BLaER1 treated with 17β-estradiol and CSF1 and Interleukin-3, amounts not matched to agents 10 nM and 100 nM (cell line): ENCODE data around the gene GGT6.
A peak's percentile ranks its signal among the peaks of the same experiment; 100 is the strongest.

Experiments
- H3K27ac ChIP-seq, 11 experiments: shearing (Covaris generic); formaldehyde crosslinking; 2 replicates each; pipeline ENCODE4 v1.8.1; 2022
- H3K27me3 ChIP-seq, 11 experiments: shearing (Covaris generic); formaldehyde crosslinking; 2 replicates each; pipeline ENCODE4 v1.8.1; 2022
- H3K36me3 ChIP-seq, 11 experiments: shearing (Covaris generic); formaldehyde crosslinking; 2 replicates each; pipeline ENCODE4 v1.8.1; 2022
- H3K4me1 ChIP-seq, 10 experiments: shearing (Covaris generic); formaldehyde crosslinking; 2 replicates each; pipeline ENCODE4 v1.8.1; 2022
- H3K4me2 ChIP-seq, 11 experiments: shearing (Covaris generic); formaldehyde crosslinking; 2 replicates each; pipeline ENCODE4 v1.8.1; 2022
- H3K4me3 ChIP-seq, 10 experiments: shearing (Covaris generic); formaldehyde crosslinking; 2 replicates each; pipeline ENCODE4 v1.8.1; 2022
- H3K9ac ChIP-seq, 11 experiments: shearing (Covaris generic); formaldehyde crosslinking; 2 replicates each; pipeline ENCODE4 v1.8.1; 2022
- H3K9me3 ChIP-seq, 11 experiments: shearing (Covaris generic); formaldehyde crosslinking; replicated peaks in 1 of 11; 2 replicates each; pipeline ENCODE4 v1.8.1; 2022
- H4K20me1 ChIP-seq, 11 experiments: shearing (Covaris generic); formaldehyde crosslinking; 2 replicates each; pipeline ENCODE4 v1.8.1; 2022
- Cebpa-rat ChIP-seq, 11 experiments: shearing (Covaris generic); IDR thresholded peaks; 2 replicates each; pipeline ENCODE4 v1.8.1; 2022

GGT6 gene

GRCh38 chr17:4554441-4554996 is 5.9 kb downstream of the GGT6 start:
- Histone ChIP-seq H3K9ac (peak overlapping the region; percentile 77 to 92 (median 87)), H3K4me1 (peaks cover 24 to 35% (median 28%) of the 10 kb centered on the region in 10 experiments), H3K36me3 (peaks cover 37 to 48% (median 46%) of the 10 kb centered on the region in 11 experiments), H3K4me2 (peak overlapping the region; percentile 90 to 98 (median 95)), H3K27me3 (no peaks in the 10 kb centered on the region), H3K4me3 (peak overlapping the region; percentile 78 to 97 (median 92)), H3K27ac (peak overlapping the region in 10 of 11 experiments; percentile 45 to 90 (median 86); a peak in 21 of 22 replicates), H3K9me3 (no peaks in the 10 kb centered on the region), H4K20me1 (peaks cover 0 to 53% (median 41%) of the 10 kb centered on the region in 11 experiments; a peak in 18 of 22 replicates)
- TF ChIP-seq Cebpa-rat (IDR thresholded peaks at IDR 0.05), result no peak

GRCh38 chr17:4553669-4554068 is 6.7 kb downstream of the GGT6 start:
- Histone ChIP-seq H3K27ac (peak overlapping the region in 3 of 11 experiments; percentile 85 to 89 (median 87); a peak in 6 of 22 replicates), H3K9ac (peak overlapping the region; percentile 77 to 92 (median 87)), H3K27me3 (no peaks in the 10 kb centered on the region), H3K9me3 (no peaks in the 10 kb centered on the region), H3K36me3 (peaks cover 45 to 57% (median 54%) of the 10 kb centered on the region in 11 experiments), H4K20me1 (peaks cover 0 to 62% (median 49%) of the 10 kb centered on the region in 11 experiments; a peak in 18 of 22 replicates), H3K4me3 (peak overlapping the region; percentile 78 to 97 (median 92)), H3K4me2 (peak overlapping the region; percentile 90 to 98 (median 95)), H3K4me1 (peaks cover 24 to 31% (median 28%) of the 10 kb centered on the region in 10 experiments)
- no peak for TF ChIP-seq Cebpa-rat (IDR thresholded peaks at IDR 0.05)

- Histone ChIP-seq H3K4me3 (no peak overlapping the region), H3K27me3 (no peaks in the 10 kb centered on the region), H3K4me2 (no peak overlapping the region), H3K9me3 (no peaks in the 10 kb centered on the region), H3K4me1 (peaks cover 24 to 31% (median 28%) of the 10 kb centered on the region in 10 experiments), H3K9ac (no peak overlapping the region), H3K27ac (no peak overlapping the region), H4K20me1 (peaks cover 0 to 79% (median 66%) of the 10 kb centered on the region in 11 experiments; a peak in 18 of 22 replicates), H3K36me3 (peaks cover 63 to 74% (median 71%) of the 10 kb centered on the region in 11 experiments)
- TF ChIP-seq Cebpa-rat (IDR thresholded peaks at IDR 0.05), result no peak
Measured at GRCh38 chr17:4551796-4552525, 8.4 kb downstream of the GGT6 start.

- peaks cover 71 to 82% (median 79%) of the 10 kb centered on the region in 11 experiments for H3K36me3 ChIP-seq
- no peak for TF ChIP-seq Cebpa-rat (IDR thresholded peaks at IDR 0.05)
Measured at GRCh38 chr17:4551141-4551540, 9.2 kb downstream of the GGT6 start.

GRCh38 chr17:4550534-4551039 is 9.8 kb downstream of the GGT6 start:
- Histone ChIP-seq H3K27ac (no peak overlapping the region), H4K20me1 (peaks cover 0 to 93% (median 70%) of the 10 kb centered on the region in 11 experiments; a peak in 18 of 22 replicates), H3K4me1 (peaks cover 12 to 17% (median 17%) of the 10 kb centered on the region in 10 experiments), H3K4me2 (no peak overlapping the region), H3K36me3 (peaks cover 74 to 87% (median 85%) of the 10 kb centered on the region in 11 experiments), H3K4me3 (no peak overlapping the region), H3K9ac (peak overlapping the region in 1 of 11 experiments; percentile 8; a peak in 2 of 22 replicates), H3K27me3 (no peaks in the 10 kb centered on the region), H3K9me3 (no peaks in the 10 kb centered on the region)
- TF ChIP-seq Cebpa-rat (IDR thresholded peaks at IDR 0.05), result no peak

More at GRCh38 chr17:4551141-4551540, 9.2 kb downstream of the GGT6 start:
- H3K27ac ChIP-seq, result no peak overlapping the region
- no peak overlapping the region for H3K9ac ChIP-seq
- peaks cover 0 to 87% (median 67%) of the 10 kb centered on the region in 11 experiments; a peak in 18 of 22 replicates for H4K20me1 ChIP-seq
- no peak overlapping the region for H3K4me2 ChIP-seq
- H3K4me3 ChIP-seq, result no peak overlapping the region
- peaks cover 18 to 23% (median 22%) of the 10 kb centered on the region in 10 experiments for H3K4me1 ChIP-seq
- no peaks in the 10 kb centered on the region for H3K9me3 ChIP-seq
- no peaks in the 10 kb centered on the region for H3K27me3 ChIP-seq

GRCh38 chr17:4549781-4550533 is 10.4 kb downstream of the GGT6 start:
- Histone ChIP-seq H3K36me3 (peaks cover 80 to 94% (median 91%) of the 10 kb centered on the region in 11 experiments), H3K4me2 (no peak overlapping the region), H3K9me3 (no peaks in the 10 kb centered on the region), H3K4me3 (no peak overlapping the region), H3K9ac (peak overlapping the region in 1 of 11 experiments; percentile 8; a peak in 1 of 22 replicates), H3K4me1 (peaks cover 12 to 16% (median 15%) of the 10 kb centered on the region in 10 experiments), H3K27me3 (no peaks in the 10 kb centered on the region), H4K20me1 (peaks cover 0 to 99% (median 75%) of the 10 kb centered on the region in 11 experiments; a peak in 18 of 22 replicates), H3K27ac (no peak overlapping the region)
- no peak for TF ChIP-seq Cebpa-rat (IDR thresholded peaks at IDR 0.05)

GRCh38 chr17:4548721-4549531 is 11.5 kb downstream of the GGT6 start:
- Histone ChIP-seq H4K20me1 (peaks cover 0 to 95% (median 75%) of the 10 kb centered on the region in 11 experiments; a peak in 18 of 22 replicates), H3K9ac (no peak overlapping the region), H3K27me3 (no peaks in the 10 kb centered on the region), H3K27ac (no peak overlapping the region), H3K4me1 (peaks cover 7 to 12% (median 9%) of the 10 kb centered on the region in 10 experiments), H3K4me2 (no peak overlapping the region), H3K4me3 (no peak overlapping the region), H3K9me3 (no peaks in the 10 kb centered on the region), H3K36me3 (peaks cover 81 to 96% (median 95%) of the 10 kb centered on the region in 11 experiments)
- no peak for TF ChIP-seq Cebpa-rat (IDR thresholded peaks at IDR 0.05)

- Histone ChIP-seq H3K4me3 (no peak overlapping the region), H3K4me1 (peaks cover 0 to 3% (median under 1%) of the 10 kb centered on the region in 10 experiments; a peak in 11 of 20 replicates), H3K9ac (no peak overlapping the region), H3K9me3 (no peaks in the 10 kb centered on the region), H4K20me1 (peaks cover 0 to 95% (median 81%) of the 10 kb centered on the region in 11 experiments; a peak in 18 of 22 replicates), H3K4me2 (no peak overlapping the region), H3K27ac (no peak overlapping the region), H3K27me3 (no peaks in the 10 kb centered on the region), H3K36me3 (peaks cover 78 to 96% (median 95%) of the 10 kb centered on the region in 11 experiments)
- TF ChIP-seq Cebpa-rat (IDR thresholded peaks at IDR 0.05), result no peak
Measured at GRCh38 chr17:4548061-4548461, 12.3 kb downstream of the GGT6 start.
